GM19023 (cell line): Measurements from ENCODE around the gene CLEC2B.

Experiments used
- ATAC-seq: cut with Tn5 transposase; IDR thresholded peaks from one replicate; pipeline ENCODE4 v1.9.1; 2021; ENCODE audit warnings: mild to moderate bottlenecking, moderate library complexity; ENCODE audit not compliant: unreplicated experiment

The CLEC2B gene

DNA sequence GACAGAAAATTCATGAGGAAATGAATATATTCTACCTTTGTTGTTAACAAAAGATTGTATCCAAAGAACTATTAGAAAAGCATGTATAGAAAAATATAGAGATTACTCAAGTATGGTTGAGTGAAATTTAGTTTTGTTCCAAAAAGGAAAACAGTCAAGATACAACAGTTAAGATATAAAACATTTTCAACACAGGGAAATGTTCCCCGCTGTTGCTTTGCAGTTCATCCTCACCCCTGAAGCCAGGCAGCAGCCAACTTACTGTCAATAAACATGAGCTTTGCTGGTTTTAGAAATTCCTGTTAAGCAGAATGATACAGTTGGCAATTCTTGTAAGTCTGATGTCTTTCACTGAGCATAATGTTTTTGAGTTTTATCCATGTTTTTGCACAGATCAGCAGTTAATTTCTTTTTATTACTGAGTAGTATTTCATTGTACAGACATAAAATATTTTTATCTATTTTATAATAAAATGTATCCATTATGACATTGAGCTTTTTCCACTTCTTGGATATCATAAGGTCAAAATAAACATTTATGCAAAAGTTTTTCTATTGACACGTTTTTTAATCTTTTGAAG, 1.2 kb upstream of the CLEC2B start:
- no peak for ATAC-seq

DNA sequence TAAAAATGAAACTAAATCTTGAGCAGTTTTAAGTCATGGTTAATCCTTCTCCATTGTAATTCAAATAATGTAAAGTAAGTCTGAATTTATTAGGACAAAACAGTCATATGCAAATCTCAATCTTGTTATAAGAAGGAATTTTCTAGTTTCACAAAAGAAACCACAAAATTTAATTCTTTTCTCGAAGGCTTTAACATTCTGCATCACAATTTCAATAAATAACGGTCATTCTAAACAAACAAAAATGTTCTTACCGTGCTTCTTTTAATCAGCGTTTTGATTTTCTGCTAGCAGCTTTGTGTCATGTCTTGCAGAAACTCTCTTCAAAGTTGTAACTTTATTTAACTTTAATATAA, 225 bp downstream of the CLEC2B start:
- no peak for ATAC-seq

DNA sequence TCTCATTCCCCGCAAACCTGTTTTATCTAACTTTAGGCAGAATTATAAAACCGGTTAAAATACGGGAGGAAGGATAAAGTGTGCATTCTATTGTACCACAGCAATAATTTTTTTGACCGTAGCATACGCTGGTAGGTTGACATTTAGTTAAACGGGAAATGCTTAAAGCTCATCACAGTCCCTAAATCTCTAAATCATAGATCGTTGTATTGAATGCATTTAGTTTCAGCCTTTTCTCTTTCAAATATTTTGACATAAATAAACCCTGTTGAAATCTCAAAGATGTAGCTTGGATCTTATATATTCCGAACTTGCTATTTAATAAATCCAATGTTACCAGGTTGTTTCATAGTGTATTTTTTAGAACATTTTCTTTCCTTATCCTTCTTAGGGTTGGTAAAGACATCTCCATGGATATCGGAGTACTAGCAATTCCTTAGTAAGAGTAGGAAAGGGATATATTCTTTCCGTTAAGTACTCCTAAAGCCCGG, 798 bp downstream of the CLEC2B start:
- no peak for ATAC-seq

DNA sequence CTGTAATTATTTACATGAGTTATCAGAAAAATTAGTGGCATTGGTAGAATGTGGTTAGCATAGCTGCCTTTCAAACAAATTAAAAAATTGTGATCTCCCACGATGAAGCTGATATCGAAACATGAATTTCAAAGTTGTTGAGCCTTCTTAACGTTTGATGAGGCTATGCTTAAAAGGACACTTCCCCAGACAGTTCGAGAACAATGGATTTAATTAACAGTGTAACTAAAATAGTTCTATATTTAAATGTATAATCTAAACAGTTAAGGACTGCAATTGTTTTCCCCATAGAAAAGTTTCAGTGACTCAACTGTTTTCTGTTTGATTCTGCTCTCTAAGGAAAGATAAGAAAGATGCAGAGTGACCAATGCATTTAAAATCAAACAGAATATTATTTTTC, 1.6 kb downstream of the CLEC2B start:
- no peak for ATAC-seq

DNA sequence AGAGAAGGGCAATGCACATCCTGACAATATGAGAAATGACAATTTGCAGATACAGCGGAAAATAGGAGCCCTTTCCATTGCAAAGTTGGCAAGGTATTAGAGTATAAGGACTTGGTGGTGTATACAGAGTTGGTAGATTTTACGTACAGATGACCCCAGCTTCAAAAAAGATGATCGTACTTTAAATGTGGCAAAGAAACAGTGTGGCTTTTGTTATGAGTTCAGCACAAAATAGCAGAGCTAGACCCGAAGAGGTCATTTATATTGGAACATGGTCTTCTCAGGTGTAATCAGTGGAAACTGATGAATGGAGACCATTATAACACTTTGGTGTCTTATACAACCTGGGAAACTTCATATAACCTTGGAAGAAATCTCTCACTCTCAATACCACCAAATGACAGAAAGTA, 2.3 kb downstream of the CLEC2B start:
- no peak for ATAC-seq

DNA sequence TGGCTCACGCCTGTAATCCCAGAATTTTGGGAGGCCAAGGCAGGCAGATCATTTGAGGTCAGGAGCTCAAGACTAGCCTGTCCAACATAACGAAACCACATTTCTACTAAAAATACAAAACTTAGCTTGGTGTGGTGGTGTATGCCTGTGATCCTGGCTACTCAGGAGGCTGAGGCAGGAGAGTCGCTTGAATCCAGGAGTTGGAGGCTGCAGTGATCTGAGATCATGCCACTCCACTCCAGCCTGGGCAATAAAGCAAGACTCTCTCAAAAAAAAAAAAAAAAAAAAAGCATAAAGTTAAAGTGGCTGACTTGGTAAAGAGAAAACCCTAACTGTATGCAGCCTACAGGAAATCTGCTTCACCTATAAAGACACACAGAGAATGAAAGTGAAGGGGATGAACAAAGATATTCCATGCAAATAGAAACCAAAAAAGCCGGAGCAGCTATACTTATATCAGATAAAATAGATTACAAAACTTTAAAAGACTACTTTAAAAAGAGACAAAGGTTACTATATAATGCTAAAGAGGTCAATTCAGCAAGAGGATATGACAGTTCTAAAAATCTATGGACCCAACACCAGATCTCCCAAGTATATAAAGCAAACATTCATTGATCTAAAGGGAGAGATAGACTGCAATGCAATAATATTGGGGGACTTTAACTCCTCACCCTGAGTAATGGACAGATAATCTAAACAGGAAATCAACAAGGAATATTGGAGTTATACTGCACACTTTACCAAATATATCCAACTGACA, 4.1 kb downstream of the CLEC2B start:
- ATAC-seq = no peak

DNA sequence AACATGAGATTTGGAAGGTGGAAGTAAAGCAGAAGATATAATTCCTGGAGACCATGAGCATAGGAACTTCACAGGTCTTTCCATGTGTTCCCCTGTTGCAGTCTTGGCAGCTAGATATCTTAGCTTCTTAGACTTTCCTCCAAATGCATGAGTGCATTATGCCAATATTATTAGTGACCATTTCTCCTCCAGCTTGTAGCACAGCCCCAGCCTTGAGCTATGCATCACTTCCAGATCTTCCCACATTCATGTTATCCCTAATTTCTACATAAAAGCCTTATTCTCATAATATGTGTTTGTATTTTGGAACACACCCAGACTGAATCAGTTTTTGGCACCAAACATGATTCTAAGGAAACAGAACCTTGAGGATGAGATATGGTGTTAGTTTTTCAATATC, 11.0 kb downstream of the CLEC2B start:
- no peak for ATAC-seq

DNA sequence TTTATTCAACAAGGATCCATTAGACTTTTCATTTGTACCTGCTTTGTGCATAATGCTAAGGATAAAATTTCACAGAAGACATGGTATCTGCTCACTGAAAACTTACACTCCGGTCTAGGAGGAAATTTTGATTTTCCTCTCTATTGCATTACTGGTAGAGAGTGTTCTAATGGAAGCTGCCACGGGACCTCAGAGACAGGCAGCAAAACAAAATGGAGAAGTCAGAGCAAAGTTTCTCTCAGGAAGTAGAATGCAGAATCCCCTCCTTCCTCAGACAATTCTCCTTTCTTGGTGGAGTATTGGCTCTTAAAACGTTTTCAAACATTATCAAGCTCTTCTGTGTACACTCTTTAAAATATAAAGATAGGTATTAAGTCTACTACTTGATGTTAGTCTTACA, 12.3 kb downstream of the CLEC2B start:
- ATAC-seq = no peak

DNA sequence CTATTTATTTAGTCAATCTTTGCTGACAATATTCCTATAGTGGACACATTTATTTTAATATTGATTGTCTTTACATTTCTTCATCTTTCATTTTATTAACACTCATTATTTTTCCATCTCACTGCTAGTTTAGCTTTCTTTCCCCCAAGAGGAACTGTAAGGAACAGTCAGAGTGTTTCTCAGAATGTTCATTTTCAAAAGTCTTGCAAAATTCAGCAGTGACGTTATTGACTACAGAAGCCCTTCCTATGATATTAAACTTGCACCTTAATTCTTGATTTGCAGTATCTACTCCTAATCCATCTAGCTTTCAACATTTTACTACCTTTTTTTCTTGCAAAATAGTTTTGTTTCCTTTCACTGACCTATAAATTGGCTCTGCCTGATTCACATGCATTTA, 13.0 kb downstream of the CLEC2B start:
- ATAC-seq = no peak

DNA sequence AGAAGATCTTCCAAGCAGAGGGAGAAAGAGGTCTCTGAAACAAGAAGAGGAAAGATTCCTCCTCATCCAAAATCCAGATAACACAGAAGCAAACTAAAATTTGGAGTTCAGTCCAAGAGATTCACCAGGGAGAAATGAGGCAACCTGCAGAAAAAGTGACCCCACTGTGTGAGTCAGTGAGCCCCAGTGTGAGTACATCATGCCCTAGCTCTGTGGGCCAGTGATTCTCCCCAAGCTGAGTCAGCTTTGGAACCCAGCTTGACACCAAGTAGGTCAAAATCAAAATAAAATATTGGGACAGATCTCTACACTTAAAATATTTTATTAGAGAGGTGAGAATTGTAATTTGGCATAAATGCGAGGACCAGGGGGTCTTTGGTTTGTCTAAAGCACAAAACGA, 17.2 kb downstream of the CLEC2B start:
- no peak for ATAC-seq

DNA sequence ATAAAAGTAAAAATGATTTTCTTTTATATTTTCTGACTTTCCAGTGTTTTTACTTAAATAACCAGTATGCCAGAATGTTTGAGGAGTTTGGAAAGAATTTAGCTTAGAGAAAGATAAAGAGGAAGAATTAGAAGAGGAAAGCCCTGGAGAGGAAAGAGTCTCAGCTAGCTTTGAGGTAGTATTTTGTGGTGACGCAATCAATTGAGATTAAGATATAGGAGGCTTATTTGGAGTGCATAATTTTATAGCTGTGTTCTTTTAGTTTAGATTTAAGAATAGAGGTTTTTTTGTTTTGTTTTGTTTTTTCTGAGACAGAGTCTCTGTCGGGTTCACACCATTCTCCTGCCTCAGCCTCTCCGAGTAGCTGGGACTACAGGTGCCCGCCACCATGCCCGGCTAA, 18.1 kb downstream of the CLEC2B start:
- ATAC-seq = no peak

DNA sequence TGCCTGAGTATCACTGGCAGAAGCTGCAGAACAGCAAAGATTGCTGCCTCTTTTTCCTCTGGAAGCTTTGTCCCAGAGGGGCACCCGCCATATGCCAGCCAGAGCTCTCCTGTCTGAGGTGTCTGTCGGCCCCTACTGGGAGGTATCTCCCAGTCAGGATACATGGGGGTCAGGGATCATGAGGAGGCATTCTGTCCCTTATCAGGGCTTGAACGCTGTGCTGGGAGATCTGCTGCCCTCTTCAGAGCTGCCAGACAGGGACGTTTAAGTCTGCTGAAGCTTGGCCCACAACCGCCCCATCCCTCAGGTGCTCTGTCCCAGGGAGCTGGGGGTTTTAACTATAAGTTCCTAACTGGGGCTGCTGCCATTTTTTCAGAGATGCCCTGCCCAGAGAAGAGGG, 20.3 kb downstream of the CLEC2B start:
- no peak for ATAC-seq

DNA sequence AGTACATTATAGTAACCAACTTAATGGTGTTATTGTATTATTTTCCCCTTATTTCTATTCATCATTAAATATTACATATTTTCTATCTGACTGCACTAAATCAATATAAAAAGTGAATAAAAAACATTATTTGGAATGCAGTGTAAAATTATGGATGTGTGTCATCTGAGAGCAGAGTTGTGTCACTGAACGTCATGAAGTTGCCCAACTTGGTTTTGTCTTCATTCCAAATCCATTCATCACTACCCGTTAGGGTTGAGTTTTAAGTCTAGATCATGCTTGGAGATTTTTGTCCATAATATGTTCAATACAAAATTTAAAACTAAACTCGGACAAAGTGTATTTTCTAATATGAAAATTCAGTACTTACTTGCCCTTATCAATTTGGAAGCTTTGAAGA, 25.7 kb downstream of the CLEC2B start:
- ATAC-seq = no peak

DNA sequence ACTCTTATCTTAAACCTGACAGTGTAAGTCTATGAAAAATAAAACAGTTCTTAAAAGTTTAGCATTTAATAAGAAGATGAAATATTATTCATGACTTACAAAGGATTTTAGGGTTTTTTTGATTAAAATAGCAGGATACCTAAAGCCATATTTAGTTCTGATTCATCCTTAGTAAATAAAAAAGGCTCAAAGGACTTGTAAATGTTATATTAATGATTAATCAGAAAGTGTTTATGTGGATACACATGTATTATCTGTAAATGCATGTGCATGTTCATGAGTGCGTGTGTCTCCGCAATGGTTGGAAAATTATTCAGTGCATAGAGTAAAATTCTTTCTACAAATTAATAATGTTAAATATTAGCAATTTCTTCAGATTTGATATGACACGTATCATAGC, 37.4 kb downstream of the CLEC2B start:
- no peak for ATAC-seq

DNA sequence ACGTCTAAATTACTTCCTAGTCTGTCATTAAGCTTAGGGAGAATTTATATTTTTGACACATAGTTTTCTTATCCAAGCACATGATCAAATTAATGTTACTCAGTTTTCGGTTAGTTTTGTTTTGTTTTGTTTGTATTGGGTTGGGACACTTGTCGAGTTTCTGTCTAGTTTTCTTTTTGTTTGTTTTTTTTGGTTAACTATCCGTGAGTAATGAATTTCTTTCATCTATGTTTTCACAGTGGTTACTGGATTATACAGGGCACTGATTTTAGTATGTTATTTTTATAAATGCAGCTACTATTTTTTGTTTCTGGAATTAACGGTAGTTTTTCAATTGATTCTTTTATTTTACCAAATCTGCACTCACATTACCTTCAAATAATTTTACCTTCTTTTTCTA, 39.2 kb downstream of the CLEC2B start:
- ATAC-seq = no peak

DNA sequence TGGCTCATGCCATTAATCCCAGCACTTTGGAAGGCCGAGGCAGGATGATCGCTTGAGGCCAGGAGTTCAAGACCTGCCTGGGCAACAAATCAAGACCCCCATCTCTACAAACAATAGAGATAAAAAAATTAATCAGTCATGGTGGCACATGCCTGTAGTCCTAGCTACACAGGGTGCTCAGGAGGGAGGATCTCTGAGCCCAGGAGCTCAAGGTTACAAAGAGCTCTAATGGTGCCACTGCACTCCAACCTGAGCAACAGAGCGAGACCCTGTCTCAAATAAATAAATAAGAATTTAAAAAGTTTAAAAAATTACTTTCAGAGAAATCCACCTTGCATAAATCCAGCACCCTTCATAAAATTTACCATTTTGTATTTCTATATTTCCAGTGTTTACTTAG, 39.7 kb downstream of the CLEC2B start:
- no peak for ATAC-seq

DNA sequence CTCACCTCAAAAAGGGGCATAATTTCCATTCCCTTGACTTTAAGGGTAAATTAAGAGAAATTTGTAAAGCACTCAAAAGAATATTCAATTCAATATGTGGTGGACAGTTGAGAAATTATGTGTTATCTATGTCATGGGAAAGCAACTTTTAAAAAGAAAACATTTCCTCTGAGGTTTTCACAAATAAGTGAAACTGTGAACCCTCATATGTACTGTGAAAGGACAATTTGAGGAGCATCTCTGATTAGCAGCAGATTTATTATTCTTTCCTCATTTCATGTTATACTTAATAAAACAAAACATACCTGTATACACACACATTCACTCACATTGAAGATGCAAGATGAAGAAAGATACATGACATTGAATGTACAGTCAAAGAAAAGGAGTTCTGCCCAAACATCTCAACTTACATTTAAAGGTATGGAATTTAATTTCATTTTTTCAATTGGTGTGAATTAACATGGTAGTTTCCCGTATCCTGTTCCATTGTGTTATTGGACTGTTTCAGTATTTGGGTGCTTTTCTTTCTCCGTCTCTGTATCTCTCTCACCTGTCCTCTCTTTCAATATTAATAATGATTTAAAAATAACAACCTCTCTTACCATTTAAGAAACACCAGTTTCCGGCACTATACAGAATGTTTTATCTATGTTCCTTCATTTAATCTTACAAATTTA, 41.8 kb downstream of the CLEC2B start, which contains the start of gene KLRF1:
KLRF1 (plus strand) TSS at position 273 of the 680 bp plus-strand sequence; CDS start at position 337, 64 bp downstream.
- ATAC-seq = no peak

DNA sequence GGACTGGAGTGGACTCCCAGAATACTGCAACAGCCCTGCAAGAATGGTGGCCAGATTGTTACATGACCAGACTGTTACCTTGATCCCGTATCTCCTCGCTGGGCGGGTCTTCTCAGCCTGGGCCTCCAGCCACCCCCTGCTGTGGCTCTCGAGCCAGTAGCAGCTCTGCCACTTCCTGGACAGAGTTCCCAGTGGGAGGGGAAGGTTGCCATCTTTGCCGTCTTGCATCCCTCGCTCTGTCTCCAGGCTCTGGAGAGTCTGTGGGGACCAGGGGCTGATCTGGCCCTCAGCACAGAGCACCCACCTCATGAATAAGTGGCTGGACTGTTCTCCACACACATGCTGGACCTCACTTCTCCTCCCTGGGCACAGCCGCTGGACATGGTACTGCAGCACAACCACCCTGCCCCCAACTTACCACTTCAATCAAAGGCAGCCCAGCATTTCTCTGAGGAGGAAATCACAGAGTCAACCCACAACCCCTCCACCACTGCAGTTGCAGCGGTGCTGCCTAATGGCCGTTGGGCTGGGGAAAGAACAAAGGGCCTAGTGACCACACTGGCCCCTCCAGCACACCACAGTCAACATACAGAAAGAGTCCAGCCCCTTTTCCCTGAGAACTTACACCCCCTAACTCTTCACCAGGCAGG, 48.7 kb downstream of the CLEC2B start:
- no peak for ATAC-seq

DNA sequence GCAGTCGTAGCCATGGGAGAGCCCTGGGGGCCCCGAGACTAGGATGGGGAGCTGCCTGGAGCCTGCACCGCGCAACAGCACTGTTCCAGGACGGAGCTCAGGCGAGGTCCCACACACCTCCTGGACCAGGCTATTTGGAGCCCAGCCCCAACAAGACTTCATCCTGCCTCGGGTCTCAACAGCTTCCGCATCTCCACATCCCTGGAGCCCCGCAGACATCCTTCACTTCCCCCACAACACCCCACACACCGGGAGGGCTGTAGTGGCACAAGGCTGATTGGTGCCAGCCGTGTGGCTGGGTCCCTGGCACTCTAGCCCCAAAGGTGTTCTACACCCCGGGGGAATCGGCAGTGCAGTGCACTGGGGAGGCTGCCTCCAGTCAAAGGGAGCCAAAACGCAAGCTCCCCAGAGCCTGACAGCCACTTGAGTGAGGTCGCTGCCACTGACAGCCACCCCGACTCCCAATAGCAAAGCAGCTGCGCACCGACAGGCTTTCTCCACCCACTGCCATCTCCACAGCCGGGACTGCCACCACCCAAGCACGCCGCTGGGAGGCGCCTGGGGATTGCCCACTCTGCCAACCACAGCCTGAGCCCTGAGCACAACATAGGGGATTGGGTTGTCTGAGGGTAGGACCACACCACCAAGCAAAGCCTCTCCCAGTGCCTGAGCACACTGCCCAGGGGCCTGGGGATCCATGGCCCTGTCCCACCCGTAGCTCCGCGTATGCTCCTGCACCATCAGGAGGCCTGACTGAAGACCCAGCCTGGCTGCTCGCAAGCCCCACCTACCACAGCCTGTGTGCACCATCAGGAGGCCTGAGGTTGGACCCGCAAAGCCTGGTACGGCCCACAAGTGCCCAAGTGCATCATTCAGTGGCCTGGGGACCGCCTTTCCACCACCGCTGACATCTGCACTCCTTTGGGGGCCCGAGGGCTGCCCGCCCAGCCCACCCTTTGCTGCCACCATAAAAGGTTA, 55.0 kb downstream of the CLEC2B start:
- ATAC-seq = peak; percentile 96

DNA sequence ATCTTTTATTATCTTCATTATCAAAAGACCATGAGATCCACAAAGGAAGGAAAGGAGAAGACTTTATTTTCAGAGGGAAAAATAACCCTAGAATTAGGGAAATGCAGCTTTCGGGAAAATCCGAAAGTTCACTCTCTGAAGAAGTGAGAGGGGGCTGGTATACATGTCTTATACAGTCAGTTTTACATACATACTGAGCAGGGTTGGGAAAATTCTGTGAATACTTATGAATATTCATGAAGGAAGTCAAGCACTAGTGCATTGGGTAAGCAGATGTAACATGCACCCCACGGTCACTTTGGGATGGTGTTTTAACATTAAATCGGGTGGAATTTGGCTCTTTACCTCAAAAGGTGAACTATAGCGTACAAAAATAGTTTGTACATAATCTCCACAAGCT, 57.5 kb downstream of the CLEC2B start:
- no peak for ATAC-seq
